T-helper 2 cell (primary cell): Measurements from ENCODE around the gene TMTC3.
A peak's percentile ranks its signal among the peaks of the same experiment; 100 is the strongest.
"Not testable (repeated sequence)": the region's sequence is repeated elsewhere in the genome, so short reads cannot be mapped to it uniquely, and the experiment has no call there.

ENCODE experiments used
- DNase-seq, 5 experiments: peaks; one replicate each; pipeline versions ENCODE4 v3.0.0 to v3.0.0-alpha.2; 2012 to 2022
- total RNA-seq, 2 donors: gene quantifications; one replicate each; lab custom pipeline; 2026; lab: John Stamatoyannopoulos, UW

The TMTC3 gene
- total RNA-seq: 12.8 to 25.7 reads per million in 2 donors

- peak; percentile 75 to 99 (median 89) for DNase-seq
Observed at GRCh38 chr12:88141774-88142609, at the start of gene TMTC3, which contains the start of gene CEP290. TSS of gene TMTC3 (plus strand) at chr12:88142307. CDS start at chr12:88148316, 6,009 bp downstream. TSS of gene CEP290 (minus strand) at chr12:88142088. CDS start at chr12:88141307, 781 bp downstream.

GRCh38 chr12:88092771-88093170 lies 49.3 kb upstream of the TMTC3 start:
- DNase-seq: no peak

- no peak for DNase-seq
Observed at GRCh38 chr12:88093573-88093972, 48.5 kb upstream of the TMTC3 start.

DNA sequence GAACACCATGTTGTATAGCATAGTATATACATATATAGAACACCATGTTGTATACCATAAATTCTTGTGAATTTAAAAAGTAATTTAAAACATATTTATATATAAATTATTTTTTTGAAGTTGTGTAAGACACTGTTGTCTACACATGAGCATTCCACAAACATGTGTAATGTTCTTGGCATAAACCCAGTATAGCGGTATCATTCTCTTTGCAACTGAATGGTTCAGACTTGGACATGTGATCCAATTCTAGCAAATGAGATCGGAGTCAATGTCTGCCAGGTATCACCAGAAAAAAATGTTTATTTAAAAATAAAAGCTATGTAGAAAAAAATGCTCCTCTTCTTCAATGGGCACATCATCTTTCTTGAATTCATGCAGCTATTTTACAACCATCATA lies 34.1 kb upstream of the TMTC3 start:
- no peak for DNase-seq

- DNase-seq: peak in 1 of 5 experiments; percentile 62
Observed at GRCh38 chr12:88111074-88111652, 30.9 kb upstream of the TMTC3 start.

GRCh38 chr12:88113871-88114270 lies 28.2 kb upstream of the TMTC3 start:
- DNase-seq: no peak

GRCh38 chr12:88122666-88123065 lies 19.4 kb upstream of the TMTC3 start:
- DNase-seq: no peak

DNA sequence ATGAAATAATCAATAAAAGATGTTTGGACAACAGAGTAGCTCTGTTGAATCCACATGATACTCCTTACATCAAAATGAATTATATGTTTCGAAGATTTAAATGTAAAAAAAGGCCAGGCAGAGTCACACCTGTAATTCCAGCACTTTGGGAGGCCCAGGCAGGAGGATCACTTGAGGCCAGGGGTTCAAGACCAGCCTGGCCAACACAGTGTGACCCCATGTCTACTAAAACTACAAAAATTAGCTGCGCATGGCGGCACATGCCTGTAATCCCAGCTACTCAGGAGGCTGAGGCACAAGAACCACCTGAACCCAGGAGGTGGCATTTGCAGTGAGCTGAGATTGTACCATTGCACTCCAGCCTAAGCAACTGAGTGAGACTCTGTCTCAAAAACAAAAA lies 15.0 kb upstream of the TMTC3 start:
- no peak for DNase-seq

DNA sequence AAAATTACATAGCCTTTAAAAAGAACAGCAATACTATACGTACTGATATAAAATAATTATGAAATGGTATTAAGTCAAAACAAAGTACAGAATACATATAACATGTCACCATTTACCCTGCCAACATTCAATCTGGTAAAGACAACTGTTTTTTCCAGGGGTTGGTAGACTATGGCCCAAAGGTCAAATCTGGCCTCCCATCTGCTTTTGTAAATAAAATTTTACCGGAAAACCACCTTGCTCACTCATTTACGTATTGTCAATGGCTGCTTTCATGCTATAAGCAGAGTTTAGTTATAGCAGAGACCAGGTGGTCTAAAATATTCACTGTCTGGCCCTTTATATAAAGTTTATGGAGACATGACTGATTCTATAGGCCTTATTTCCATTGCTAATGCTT lies 14.3 kb upstream of the TMTC3 start:
- no peak for DNase-seq

DNA sequence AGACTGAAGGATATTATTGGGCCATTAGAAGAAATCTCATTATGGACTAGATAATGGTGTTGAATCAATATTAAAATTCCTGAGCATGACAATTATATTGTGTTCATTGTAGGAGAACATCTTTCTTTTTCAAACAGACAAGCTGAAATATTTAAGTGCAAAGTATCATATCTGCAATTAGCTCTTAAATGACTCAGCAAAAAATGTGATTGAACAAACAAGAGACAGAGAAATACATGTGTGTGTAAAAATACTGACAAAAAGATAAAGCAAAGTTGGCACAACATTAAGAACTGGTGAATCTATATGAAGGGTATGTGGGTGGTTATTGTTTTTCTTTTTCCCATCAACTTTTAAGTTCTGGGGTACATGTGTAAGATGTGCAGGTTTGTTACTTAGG lies 9.7 kb upstream of the TMTC3 start:
- no peak for DNase-seq

DNA sequence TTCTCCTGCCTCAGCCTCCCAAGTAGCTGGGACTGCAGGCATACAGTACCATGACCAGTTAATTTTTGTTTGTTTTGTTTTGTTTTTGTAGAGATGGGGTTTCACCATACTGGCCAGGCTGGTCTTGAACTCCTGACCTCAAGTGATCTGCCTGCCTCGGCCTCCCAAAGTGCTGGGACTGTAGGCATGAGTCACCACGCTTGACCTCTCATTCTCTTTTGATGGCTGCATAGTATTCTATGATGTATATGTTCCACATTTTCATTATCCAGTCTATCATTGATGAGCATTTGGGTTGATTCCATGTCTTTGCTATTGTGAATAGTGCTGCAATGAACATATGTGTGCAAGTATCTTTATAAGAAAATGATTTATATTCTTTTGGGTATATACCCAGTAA lies 8.9 kb upstream of the TMTC3 start:
- not testable (repeated sequence) for DNase-seq

- not testable (repeated sequence) for DNase-seq
Observed at GRCh38 chr12:88139711-88140110, 2.4 kb upstream of the TMTC3 start.

DNA sequence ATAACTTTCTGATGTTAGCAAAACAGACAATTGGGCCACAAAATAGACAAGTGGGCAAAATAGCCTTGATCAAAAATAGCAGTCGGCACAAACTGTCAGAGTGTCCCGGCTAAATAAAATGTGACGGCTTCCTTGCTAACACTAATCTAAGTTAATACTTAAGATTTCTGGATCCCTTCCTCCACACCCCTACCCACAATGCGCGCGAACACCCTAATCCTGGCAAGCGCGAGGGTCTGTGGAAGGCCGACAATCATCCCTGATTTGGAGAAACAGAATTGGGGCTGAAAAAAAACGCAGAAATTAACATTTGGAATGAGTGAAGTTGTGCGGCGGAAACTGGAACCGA lies 708 bp upstream of the TMTC3 start:
- no peak for DNase-seq

DNA sequence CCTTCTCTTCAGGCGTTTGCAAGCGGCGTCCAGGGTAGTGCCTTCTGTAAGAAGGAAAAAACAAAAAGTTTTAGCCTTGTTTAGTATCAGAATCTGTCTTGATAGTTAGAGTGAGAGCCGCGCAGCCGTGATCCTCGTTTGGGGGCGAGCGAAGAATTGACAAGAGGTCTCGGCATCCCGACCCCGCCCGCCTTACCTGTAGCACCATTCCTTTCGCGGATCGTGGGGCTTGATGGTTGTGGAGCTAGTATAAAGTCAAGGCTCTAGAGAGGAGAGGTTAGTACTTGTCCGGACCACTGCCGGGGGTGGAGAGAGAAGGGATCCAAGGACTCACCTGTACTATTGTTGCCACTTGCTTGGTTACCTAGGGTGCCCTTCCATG lies 494 bp downstream of the TMTC3 start:
- DNase-seq: peak in 2 of 5 experiments; percentile 8 to 22

GRCh38 chr12:88144037-88144436 lies 1.9 kb downstream of the TMTC3 start:
- DNase-seq: no peak

DNA sequence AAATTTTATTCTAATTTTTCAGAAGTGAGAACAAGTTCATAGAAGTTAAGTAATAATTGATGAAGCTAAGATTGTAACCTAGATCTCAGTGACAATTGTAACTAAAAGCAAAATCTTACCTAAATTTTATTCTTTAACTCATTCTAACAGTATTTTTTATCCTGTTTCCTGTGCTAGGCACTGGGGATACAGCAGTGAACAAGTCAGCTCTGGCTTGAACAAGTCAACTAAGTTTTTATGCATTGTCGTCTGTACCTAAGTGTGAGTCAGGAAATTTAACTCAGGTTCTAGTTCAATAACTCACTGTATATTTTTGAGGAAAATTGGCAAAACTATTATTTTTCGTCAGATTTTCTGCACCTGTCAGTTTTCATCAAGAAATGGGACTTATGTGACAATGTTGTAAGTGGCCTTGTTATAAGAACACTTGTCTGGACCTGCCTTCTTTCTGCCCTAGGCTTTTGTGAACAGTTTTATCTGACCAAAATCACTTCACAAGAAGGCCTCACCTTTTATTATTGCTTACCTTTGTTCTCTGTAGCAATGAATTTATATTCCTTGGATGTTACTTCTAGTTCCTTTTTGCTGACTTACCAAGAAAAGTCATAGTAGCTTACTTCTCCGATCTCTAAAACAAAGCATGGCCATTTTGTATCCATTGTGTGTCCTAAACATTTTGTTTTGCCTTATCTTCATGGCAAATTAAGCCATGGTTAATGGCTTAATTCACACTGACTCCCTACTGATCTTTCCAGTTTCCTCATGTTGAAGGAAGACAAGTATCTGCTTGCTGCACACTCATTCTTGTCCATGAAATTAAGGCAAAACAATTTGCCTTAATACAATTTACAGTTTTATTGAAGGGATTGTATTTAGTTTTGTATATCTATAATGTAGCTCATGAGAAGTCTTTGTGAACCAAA lies 2.7 kb downstream of the TMTC3 start:
- DNase-seq: no peak

DNA sequence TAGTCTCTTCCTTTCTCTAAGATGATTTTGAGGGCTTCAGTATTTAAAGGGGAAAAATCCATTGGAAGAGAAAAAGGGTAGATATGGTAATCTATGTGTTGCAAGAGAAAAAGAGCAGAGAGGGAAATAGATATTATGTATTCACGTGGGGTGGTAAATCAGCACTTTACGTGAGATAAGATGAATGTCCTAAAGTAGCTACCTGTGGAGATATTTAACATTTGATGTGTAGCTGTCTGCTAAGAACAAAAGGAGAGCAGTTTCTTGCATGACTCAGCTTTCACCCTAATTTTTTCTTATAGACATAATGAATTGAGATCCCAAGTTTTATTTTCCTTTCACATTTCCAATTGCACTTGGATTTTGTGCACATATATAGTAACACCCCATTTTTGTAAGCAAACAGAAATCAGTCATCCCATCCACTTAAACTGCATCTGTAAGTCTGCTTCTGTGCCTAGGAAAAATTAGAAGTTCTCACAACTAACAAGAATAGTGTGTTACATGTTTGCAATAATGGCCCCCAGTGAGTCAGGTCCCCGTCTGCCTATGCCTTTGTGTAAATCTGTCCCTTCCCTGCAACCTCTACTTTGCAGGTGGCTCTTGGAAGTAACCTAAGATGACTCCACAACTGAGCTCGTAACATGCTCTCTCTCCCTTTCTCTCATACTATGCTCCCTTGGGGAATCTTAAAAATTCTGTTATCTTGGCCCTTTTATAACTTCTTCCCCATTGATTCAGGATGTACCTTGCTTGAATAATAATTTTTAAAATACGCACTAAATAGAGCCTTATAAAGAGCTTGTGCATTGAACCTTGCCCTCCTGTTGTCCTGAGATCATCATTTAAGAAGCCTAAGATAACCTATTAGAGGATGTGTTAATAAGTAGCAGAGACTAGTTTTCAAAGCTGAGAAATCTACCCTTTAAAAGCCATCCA lies 3.7 kb downstream of the TMTC3 start:
- no peak for DNase-seq

DNA sequence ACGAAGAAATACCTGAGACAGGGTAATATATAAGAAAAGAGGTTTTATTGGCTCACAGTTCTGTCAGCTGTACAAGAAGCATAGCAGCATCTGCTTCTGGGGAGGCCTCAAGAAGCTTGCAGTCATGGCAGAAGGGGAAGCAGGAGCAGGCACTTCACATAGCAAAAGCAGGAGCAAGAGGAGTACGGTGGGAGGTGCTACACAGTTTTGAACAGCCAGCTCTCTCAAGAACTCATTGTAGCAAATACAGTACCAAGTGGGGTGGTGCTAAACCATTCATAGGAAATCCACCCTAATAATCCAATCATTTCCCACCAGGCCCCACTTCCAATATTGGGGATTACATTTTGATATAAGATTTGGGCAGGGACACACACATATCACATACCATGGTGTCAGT lies 8.0 kb downstream of the TMTC3 start:
- no peak for DNase-seq

GRCh38 chr12:88153959-88154358 lies 11.9 kb downstream of the TMTC3 start:
- DNase-seq: no peak

- DNase-seq: no peak
Observed at GRCh38 chr12:88156075-88156654, 14.1 kb downstream of the TMTC3 start.

DNA sequence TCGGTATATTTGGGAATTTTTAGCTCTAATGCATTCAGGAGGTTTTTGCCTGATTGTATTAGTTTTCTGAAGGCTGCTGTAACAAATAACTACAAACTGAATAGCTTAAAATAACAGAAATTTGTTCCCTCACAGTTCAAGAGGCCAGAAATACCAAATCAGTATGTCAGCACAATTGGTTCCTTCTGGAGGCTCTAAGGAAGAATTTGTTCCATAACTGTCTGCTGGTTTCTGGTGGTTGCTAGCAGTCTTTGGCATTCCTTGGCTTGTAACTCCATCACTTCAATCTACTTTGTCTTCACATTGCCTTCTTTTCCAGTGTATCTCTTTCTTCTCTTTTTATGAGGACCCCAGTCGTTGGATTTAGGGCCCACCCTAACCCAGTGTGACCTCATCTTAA lies 21.3 kb downstream of the TMTC3 start:
- no peak for DNase-seq

- DNase-seq: no peak
Observed at GRCh38 chr12:88166179-88166578, 24.1 kb downstream of the TMTC3 start.
